K562 (cell line): ENCODE results near the gene SCLT1. TPM values are rescaled to one million over a fixed set of nuclear protein-coding genes. Genes with fewer than 3 reads are reported as not detected.

ENCODE experiments used
- EGR1 ChIP-seq: fragments of 450-650 bp; conservative IDR thresholded peaks from 2 replicates; pipeline ENCODE4 v1.6.1; 2017; ENCODE audit warnings: mild to moderate bottlenecking
- ETV5 ChIP-seq: sonication (generic); formaldehyde crosslinking; IDR thresholded peaks from 2 replicates; pipeline ENCODE4 v1.4.0; 2020; ENCODE audit warnings: low read depth, mild to moderate bottlenecking, missing genetic modification reagents
- FOSL1 ChIP-seq: fragments of 200-800 bp; sonication (Bioruptor generic); conservative IDR thresholded peaks from 2 replicates; pipeline ENCODE4 v1.6.1; 2016; ENCODE audit warnings: missing genetic modification characterization, missing compliant biosample characterization
- FOXA3 ChIP-seq, 2 experiments: fragments of 450-650 bp in 1 of 2; sonication (generic) in 1 of 2; formaldehyde crosslinking; IDR thresholded peaks in 1 of 2; conservative IDR thresholded peaks in 1 of 2; 2 replicates each; pipeline versions ENCODE4 v1.4.0 to v1.8.0; 2020 to 2022; ENCODE audit warnings: mild to moderate bottlenecking in 2 of 2, missing genetic modification reagents in 1 of 2
- GMEB1 ChIP-seq: fragments of 250-450 bp; sonication (Bioruptor Pico); IDR thresholded peaks from 2 replicates; pipeline ENCODE4 v1.4.0; 2020; ENCODE audit warnings: mild to moderate bottlenecking
- MAFF ChIP-seq: IDR thresholded peaks from 2 replicates; pipeline ENCODE4 v1.6.1; 2012; ENCODE audit warnings: low read length, improper control_type of control experiment
- MNT ChIP-seq, 2 experiments: fragments of 450-650 bp; conservative IDR thresholded peaks; 2 replicates each; pipeline ENCODE4 v1.6.1; 2017; ENCODE audit warnings: mild to moderate bottlenecking in 2 of 2, moderate library complexity in 2 of 2
- NEUROD1 ChIP-seq: fragments of 150-350 bp; IDR thresholded peaks from 2 replicates; pipeline ENCODE4 v1.6.1; 2014; ENCODE audit warnings: borderline replicate concordance, low read length, low read depth; ENCODE audit not compliant: partially characterized antibody
- POLR2B ChIP-seq: fragments of 450-650 bp; IDR thresholded peaks from 2 replicates; pipeline ENCODE4 v1.6.1; 2018; ENCODE audit warnings: low read depth; ENCODE audit not compliant: partially characterized antibody
- RBBP5 ChIP-seq: fragments of 200-600 bp; sonication (generic); IDR thresholded peaks from 2 replicates; pipeline ENCODE4 v1.6.1; 2012; ENCODE audit warnings: borderline replicate concordance, mild to moderate bottlenecking, low read length, control low read depth, inconsistent platforms; ENCODE audit not compliant: insufficient read depth, poor library complexity, severe bottlenecking
- REST ChIP-seq, 2 experiments: fragments of 450-650 bp; formaldehyde crosslinking in 1 of 2; IDR thresholded peaks; 2 replicates each; pipeline versions ENCODE4 v1.4.0 to v1.6.1; 2014 to 2020; ENCODE audit warnings: mild to moderate bottlenecking in 2 of 2, borderline replicate concordance in 1 of 2, low read depth in 1 of 2
- SMARCB1 ChIP-seq: IDR thresholded peaks from 2 replicates; pipeline ENCODE4 v1.6.1; 2011; ENCODE audit warnings: improper control_type of control experiment, low read depth; ENCODE audit not compliant: insufficient read length
- TEAD1 ChIP-seq, 2 experiments: fragments of 450-650 bp in 1 of 2; sonication (generic) in 1 of 2; formaldehyde crosslinking; IDR thresholded peaks; 2 replicates each; pipeline versions ENCODE4 v1.4.0 to v1.8.0; 2020 to 2022; ENCODE audit warnings: mild to moderate bottlenecking in 2 of 2, missing genetic modification reagents in 1 of 2
- ZC3H8 ChIP-seq: fragments of 450-650 bp; IDR thresholded peaks from 2 replicates; pipeline ENCODE4 v1.6.1; 2017
- ZEB2 ChIP-seq: fragments of 450-650 bp; IDR thresholded peaks from 2 replicates; pipeline ENCODE4 v1.6.1; 2016
- ZSCAN29 ChIP-seq: fragments of 450-650 bp; IDR thresholded peaks from 2 replicates; pipeline ENCODE4 v1.6.1; 2017
- polyA plus RNA-seq, 8 experiments: library from polyadenylated mRNA; depleted of rRNA in 4 of 8; stranded (reverse) in 5 of 8; unstranded in 3 of 8; fragments of >200 nt; fragmentation: Nextera tagmentation in 2 of 8; fragmentation: Illumina TruSeq in 1 of 8; extraction: Ambion mirVana in 2 of 8; extraction: Trizol in 1 of 8; gene quantifications; 2 replicates each; pipeline versions ENCODE4 v1.2.1 to v1.2.3, GENCODE V29; 2011 to 2014; ENCODE audit warnings: inconsistent platforms in 1 of 8, missing spikeins in 1 of 8
- total RNA-seq, 7 experiments: library from RNA; depleted of rRNA in 6 of 7; stranded (reverse); fragments of >200 nt in 6 of 7; fragmentation: Illumina TruSeq in 2 of 7; extraction: Trizol in 2 of 7; gene quantifications; 2 replicates each; pipeline versions ENCODE4 v1.2.1 to v1.2.3, GENCODE V29; 2011 to 2021; ENCODE audit warnings: low replicate concordance in 1 of 7

SCLT1 gene
- total and polyA plus RNA-seq, 9 of the 15 experiments (the other 6 are each of a cell fraction or from before 2014, with no cell fraction given): 8.0 to 31.9 (median 24.2) TPM

- TF ChIP-seq POLR2B (peak; percentile 85), GMEB1 (CRISPR knock-in tag) (peak; percentile 98), ETV5 (CRISPR knock-in tag) (peak; percentile 80), ZEB2 (0 out of 2 replicates have a peak, but pooled peaks have one; percentile 33), SMARCB1 (no peak), RBBP5 (peak; percentile 89), REST (IDR thresholded peaks at IDR 0.05; ENCODE audit: borderline replicate concordance) (no peak), REST (CRISPR knock-in tag; IDR thresholded peaks at IDR 0.05; ENCODE audit: low read depth) (peak; percentile 64; the same call in 1 of the 2 replicates), ZC3H8 (no peak), NEUROD1 (peak; percentile 45), MNT (conservative IDR thresholded peaks at IDR 0.05) (peak; percentile 87 to 94), FOXA3 (CRISPR knock-in tag; conservative IDR thresholded peaks at IDR 0.05 in 1 of 2, IDR thresholded peaks at IDR 0.05 in 1 of 2) (peak in 1 of 2 experiments; percentile 6; a peak in 1 of 4 replicates), MAFF (no peak), TEAD1 (CRISPR knock-in tag; IDR thresholded peaks at IDR 0.05) (peak in 1 of 2 experiments; percentile 69; a peak in 1 of 4 replicates), ZSCAN29 (peak; percentile 84), FOSL1 (0 out of 2 replicates have a peak, but pooled peaks have one; percentile 32), EGR1 (peak; percentile 82)
Observed at GRCh38 chr4:129093191-129093920, at the start of gene SCLT1 (continued).
